Naive thymus-derived CD4-positive, alpha-beta T cell (primary cell): ENCODE results near the gene KDM3B. TPM values are rescaled to one million over a fixed set of nuclear protein-coding genes. Genes with fewer than 3 reads are reported as not detected.
A peak's percentile ranks its signal among the peaks of the same experiment; 100 is the strongest.

Experiments used
- ATAC-seq: fragments of 150-1000 bp; cut with Tn5 transposase; 2 replicates; pipeline ENCODE4 v1.10.0; 2021; ENCODE audit warnings: mild to moderate bottlenecking, moderate library complexity
- CTCF ChIA-PET: fragments of 350-600 bp; sonication (Branson Sonifier 250); formaldehyde crosslinking; loops from one replicate; lab custom pipeline; 2021; ENCODE audit warnings: antibody characterized with exemption; lab: Charles Lee
- POLR2A ChIA-PET: fragments of 350-600 bp; sonication (Branson Sonifier 250); formaldehyde crosslinking; loops from one replicate; lab custom pipeline; 2021; ENCODE audit warnings: antibody characterized with exemption, inconsistent platforms; lab: Charles Lee
- DNase-seq, 9 donors: peaks; one replicate each; pipeline versions ENCODE4 v3.0.0 to v3.0.0-alpha.2; 2020 to 2022; ENCODE audit warnings: mixed read lengths in 1 of 9
- H3K27ac ChIP-seq: one replicate; pipeline ENCODE4 v1.7.0; 2013; ENCODE audit warnings: mild to moderate bottlenecking, low read depth, low read length, moderate library complexity
- H3K27me3 ChIP-seq, 2 donors: one replicate each; pipeline ENCODE4 v1.7.0; 2013; ENCODE audit warnings: low read length in 2 of 2, mild to moderate bottlenecking in 2 of 2, moderate library complexity in 2 of 2; ENCODE audit not compliant: control insufficient read depth in 2 of 2, insufficient read depth in 2 of 2
- H3K36me3 ChIP-seq, 3 experiments: 1 replicate in 2 of 3; 2 replicates in 1 of 3; pipeline ENCODE4 v1.7.0; 2013; ENCODE audit warnings: low read length in 3 of 3, mild to moderate bottlenecking in 3 of 3, moderate library complexity in 1 of 3; ENCODE audit not compliant: insufficient read depth in 3 of 3, control insufficient read depth in 2 of 3
- H3K4me1 ChIP-seq, 2 donors: one replicate each; pipeline ENCODE4 v1.7.0; 2013; ENCODE audit warnings: low read length in 2 of 2, mild to moderate bottlenecking in 2 of 2, moderate library complexity in 1 of 2; ENCODE audit not compliant: control insufficient read depth in 2 of 2, insufficient read depth in 2 of 2
- H3K4me3 ChIP-seq: 2 replicates; pipeline ENCODE4 v1.7.0; 2013; ENCODE audit warnings: mild to moderate bottlenecking, low read length
- H3K9me3 ChIP-seq, 3 experiments: 1 replicate in 2 of 3; 2 replicates in 1 of 3; pipeline ENCODE4 v1.7.0; 2013; ENCODE audit warnings: low read length in 3 of 3; ENCODE audit not compliant: control insufficient read depth in 2 of 3
- H3K27ac Mint-ChIP-seq, 9 donors: one replicate each; pipeline ENCODE4 v1.8.0; 2020 to 2022; ENCODE audit warnings: mixed read lengths in 9 of 9, mild to moderate bottlenecking in 8 of 9, moderate library complexity in 5 of 9, inconsistent platforms in 2 of 9
- H3K27me3 Mint-ChIP-seq, 5 donors: one replicate each; pipeline ENCODE4 v1.8.0; 2021 to 2022; ENCODE audit warnings: mixed read lengths in 5 of 5, mild to moderate bottlenecking in 1 of 5
- H3K36me3 Mint-ChIP-seq, 5 donors: one replicate each; pipeline ENCODE4 v1.8.0; 2020 to 2022; ENCODE audit warnings: mixed read lengths in 5 of 5, mild to moderate bottlenecking in 3 of 5, inconsistent platforms in 1 of 5
- H3K4me1 Mint-ChIP-seq, 7 donors: one replicate each; pipeline ENCODE4 v1.8.0; 2020 to 2022; ENCODE audit warnings: mixed read lengths in 7 of 7, mild to moderate bottlenecking in 3 of 7, inconsistent platforms in 1 of 7
- H3K4me3 Mint-ChIP-seq, 10 donors: one replicate each; pipeline ENCODE4 v1.8.0; 2020 to 2022; ENCODE audit warnings: mild to moderate bottlenecking in 10 of 10, mixed read lengths in 10 of 10, moderate library complexity in 6 of 10, inconsistent platforms in 2 of 10
- H3K9me3 Mint-ChIP-seq, 11 donors: one replicate each; pipeline ENCODE4 v1.8.0; 2020 to 2022; ENCODE audit warnings: mixed read lengths in 11 of 11, mild to moderate bottlenecking in 4 of 11, inconsistent platforms in 1 of 11, moderate library complexity in 1 of 11
- intact Hi-C, 2 donors: fragments of 100-400 bp; cut with micrococcal nuclease; formaldehyde crosslinking; loops; one replicate each; pipeline ENCODE4 v1.15.1; 2023
- polyA plus RNA-seq, 2 donors: library from polyadenylated mRNA; unstranded; fragments of 300-500 nt; fragmentation: Illumina TruSeq; gene quantifications; one replicate each; pipeline ENCODE4 v1.2.3, GENCODE V29; 2021
- total RNA-seq, 6 experiments: library from RNA in 5 of 6; stranded (reverse) in 5 of 6; gene quantifications; 1 replicate in 5 of 6; 2 replicates in 1 of 6; pipeline ENCODE4 v1.2.3 and lab custom pipeline; 2021 to 2026

The KDM3B gene
- total and polyA plus RNA-seq, 7 experiments from 2014 or later: 12.8 to 90.2 (median 80.5) TPM

- H3K36me3 Mint-ChIP-seq: peaks cover 0 to 19% (median 17%) of the 10 kb centered on the region in 5 donors
- Histone ChIP-seq H3K9me3 (no peaks in the 10 kb centered on the region), H3K36me3 (peaks cover 0 to 8% (median 0%) of the 10 kb centered on the region in 3 experiments), H3K27ac (peak overlapping the region; percentile 14), H3K4me3 (peak overlapping the region; percentile 95), H3K27me3 (no peaks in the 10 kb centered on the region), H3K4me1 (peaks cover 17 to 29% of the 10 kb centered on the region in 2 donors)
- DNase-seq: no peak
- H3K27ac Mint-ChIP-seq: peak overlapping the region in 8 of 9 donors; percentile 38 to 91 (median 79)
- no peak for ATAC-seq
- intact Hi-C loops: loop anchor here (5.0 to 10.0 kb wide), 4 partner anchors 432 to 1648 kb away; partner anchors contain the start of genes FAM13B (in 1 of the 2), PROB1 (in 1 of the 2), PURA (in 1 of the 2) and UBE2D2 (in 1 of the 2)
- POLR2A ChIA-PET: interaction anchor here (0.6 to 2.9 kb wide), 3 partner anchors 23 to 76 kb away, joined by 3 to 17 read pairs (median 15); partner anchors contain the start of gene ETF1
- H3K9me3 Mint-ChIP-seq: peaks cover 0 to 2% (median 0%) of the 10 kb centered on the region in 11 donors
- peak overlapping the region; percentile 78 to 93 (median 89) for H3K4me3 Mint-ChIP-seq
- CTCF ChIA-PET: interaction anchor here (3.1 kb wide), 1 partner anchor 36 kb away, joined by 24 read pairs; no protein-coding TSS in a partner anchor
- H3K27me3 Mint-ChIP-seq: peaks cover 0 to 20% (median 0%) of the 10 kb centered on the region in 5 donors
- peaks cover 17 to 26% (median 26%) of the 10 kb centered on the region in 7 donors for H3K4me1 Mint-ChIP-seq
Observed at GRCh38 chr5:138466900-138467710, 114.6 kb downstream of the KDM3B start.

GRCh38 chr5:138467711-138468132 is 115.2 kb downstream of the KDM3B start:
- H3K4me1 Mint-ChIP-seq: peaks cover 17 to 26% (median 26%) of the 10 kb centered on the region in 7 donors
- H3K36me3 Mint-ChIP-seq: peaks cover 0 to 19% (median 17%) of the 10 kb centered on the region in 5 donors
- H3K27me3 ChIP-seq: no peaks in the 10 kb centered on the region
- H3K27me3 Mint-ChIP-seq: peaks cover 0 to 25% (median 0%) of the 10 kb centered on the region in 5 donors
- peak overlapping the region in 6 of 9 donors; percentile 34 to 91 (median 74) for H3K27ac Mint-ChIP-seq
- H3K9me3 ChIP-seq: no peaks in the 10 kb centered on the region
- H3K4me3 ChIP-seq: no peak overlapping the region
- H3K9me3 Mint-ChIP-seq: peaks cover 0 to 2% (median 0%) of the 10 kb centered on the region in 11 donors
- H3K4me3 Mint-ChIP-seq: peak overlapping the region; percentile 78 to 93 (median 89)
- ATAC-seq (no peak), DNase-seq (no peak)
- intact Hi-C loops: loop anchor here (5.0 to 10.0 kb wide), 4 partner anchors 433 to 1647 kb away; partner anchors contain the start of genes FAM13B (in 1 of the 2), PROB1 (in 1 of the 2), PURA (in 1 of the 2) and UBE2D2 (in 1 of the 2)
- ChIA-PET POLR2A (interaction anchor here (0.6 to 0.8 kb wide), 2 partner anchors 25 to 388 kb away, joined by 3 to 5 read pairs; no protein-coding TSS in a partner anchor), CTCF (no interaction called here)
- H3K27ac ChIP-seq: no peak overlapping the region
- peaks cover 17 to 29% of the 10 kb centered on the region in 2 donors for H3K4me1 ChIP-seq
- peaks cover 0 to 8% (median 0%) of the 10 kb centered on the region in 3 experiments for H3K36me3 ChIP-seq

- Mint-ChIP-seq H3K4me3 (peak overlapping the region; percentile 40 to 93 (median 88)), H3K9me3 (peaks cover 0 to 2% (median 0%) of the 10 kb centered on the region in 11 donors), H3K27me3 (peaks cover 0 to 26% (median 0%) of the 10 kb centered on the region in 5 donors), H3K36me3 (peaks cover 0 to 19% (median 17%) of the 10 kb centered on the region in 5 donors), H3K27ac (peak overlapping the region in 5 of 9 donors; percentile 14 to 91 (median 41)), H3K4me1 (peaks cover 17 to 26% (median 26%) of the 10 kb centered on the region in 7 donors)
- H3K4me1 ChIP-seq: peaks cover 15 to 26% of the 10 kb centered on the region in 2 donors
- no peaks in the 10 kb centered on the region for H3K27me3 ChIP-seq
- H3K4me3 ChIP-seq: no peak overlapping the region
- CTCF ChIA-PET: no interaction called here
- POLR2A ChIA-PET: interaction anchor here (0.8 kb wide), 1 partner anchor 389 kb away, joined by 5 read pairs; no protein-coding TSS in a partner anchor
- intact Hi-C loops: loop anchor here (5.0 to 10.0 kb wide), 4 partner anchors 434 to 1646 kb away; partner anchors contain the start of genes FAM13B (in 1 of the 2), PROB1 (in 1 of the 2), PURA (in 1 of the 2) and UBE2D2 (in 1 of the 2)
- H3K27ac ChIP-seq: no peak overlapping the region
- no peak for DNase-seq
- no peak for ATAC-seq
- peaks cover 0 to 8% (median 0%) of the 10 kb centered on the region in 3 experiments for H3K36me3 ChIP-seq
- H3K9me3 ChIP-seq: no peaks in the 10 kb centered on the region
Observed at GRCh38 chr5:138468133-138468965, 115.9 kb downstream of the KDM3B start.

- ATAC-seq (no peak), DNase-seq (no peak)
- ChIA-PET POLR2A (no interaction called here), CTCF (no interaction called here)
- H3K36me3 Mint-ChIP-seq: peaks cover 0 to 19% (median 17%) of the 10 kb centered on the region in 5 donors
- peaks cover 0 to 28% (median 0%) of the 10 kb centered on the region in 5 donors for H3K27me3 Mint-ChIP-seq
- H3K9me3 Mint-ChIP-seq: peaks cover 0 to 2% (median 0%) of the 10 kb centered on the region in 11 donors
- H3K4me3 ChIP-seq: no peak overlapping the region
- H3K4me3 Mint-ChIP-seq: peak overlapping the region in 5 of 10 donors; percentile 12 to 90 (median 39)
- no peaks in the 10 kb centered on the region for H3K9me3 ChIP-seq
- H3K36me3 ChIP-seq: peaks cover 0 to 8% (median 0%) of the 10 kb centered on the region in 3 experiments
- no peaks in the 10 kb centered on the region for H3K27me3 ChIP-seq
- intact Hi-C loops: loop anchor here (5.0 to 10.0 kb wide), 4 partner anchors 434 to 1646 kb away; partner anchors contain the start of genes FAM13B (in 1 of the 2), PROB1 (in 1 of the 2), PURA (in 1 of the 2) and UBE2D2 (in 1 of the 2)
- H3K4me1 ChIP-seq: peaks cover 10 to 22% of the 10 kb centered on the region in 2 donors
- peaks cover 17 to 26% (median 26%) of the 10 kb centered on the region in 7 donors for H3K4me1 Mint-ChIP-seq
- peak overlapping the region in 6 of 9 donors; percentile 15 to 59 (median 28) for H3K27ac Mint-ChIP-seq
- H3K27ac ChIP-seq: no peak overlapping the region
Observed at GRCh38 chr5:138468966-138469539, 116.6 kb downstream of the KDM3B start.

- ChIA-PET CTCF (no interaction called here), POLR2A (no interaction called here)
- Histone ChIP-seq H3K9me3 (no peaks in the 10 kb centered on the region), H3K4me1 (peaks cover 10 to 22% of the 10 kb centered on the region in 2 donors), H3K27me3 (no peaks in the 10 kb centered on the region), H3K27ac (no peak overlapping the region), H3K4me3 (no peak overlapping the region), H3K36me3 (peaks cover 0 to 7% (median 0%) of the 10 kb centered on the region in 3 experiments)
- H3K36me3 Mint-ChIP-seq: peaks cover 0 to 19% (median 17%) of the 10 kb centered on the region in 5 donors
- peaks cover 0 to 2% (median 0%) of the 10 kb centered on the region in 11 donors for H3K9me3 Mint-ChIP-seq
- DNase-seq: no peak
- H3K4me3 Mint-ChIP-seq: peak overlapping the region in 1 of 10 donors; percentile 25
- ATAC-seq: no peak
- H3K4me1 Mint-ChIP-seq: peaks cover 17 to 26% (median 26%) of the 10 kb centered on the region in 7 donors
- intact Hi-C loops: loop anchor here (5.0 to 10.0 kb wide), 4 partner anchors 435 to 1645 kb away; partner anchors contain the start of genes FAM13B (in 1 of the 2), PROB1 (in 1 of the 2), PURA (in 1 of the 2) and UBE2D2 (in 1 of the 2)
- H3K27ac Mint-ChIP-seq: peak overlapping the region in 5 of 9 donors; percentile 15 to 59 (median 21)
- H3K27me3 Mint-ChIP-seq: peaks cover 0 to 29% (median 0%) of the 10 kb centered on the region in 5 donors
Observed at GRCh38 chr5:138469540-138470321, 117.2 kb downstream of the KDM3B start.
